Measurements from ENCODE around the gene CD300E.
"Not testable (repeated sequence)": the region's sequence is repeated elsewhere in the genome, so short reads cannot be mapped to it uniquely, and the experiment has no call there.

Gene CD300E

DNA sequence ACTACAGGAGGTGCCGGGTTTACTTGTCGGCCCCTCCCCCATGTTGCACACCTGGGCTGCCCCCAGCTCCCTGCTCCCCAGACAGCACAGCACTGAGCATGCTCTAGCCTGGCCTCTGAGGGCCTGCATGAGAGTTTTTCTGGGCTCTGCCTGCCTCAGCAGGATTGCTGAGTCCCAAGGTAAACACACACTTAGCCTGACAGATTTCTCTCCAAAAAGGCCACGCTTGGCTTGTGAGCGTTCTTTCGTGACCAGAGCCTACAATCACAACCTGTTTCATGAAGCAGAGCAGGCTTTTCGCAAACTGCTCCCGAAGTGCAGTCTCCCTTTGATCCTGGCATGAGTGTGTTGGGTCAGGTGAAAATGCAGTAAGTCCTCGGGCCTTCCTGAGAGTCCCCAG is 9.8 kb upstream of the CD300E start:
- DNase-seq = no peak

DNA sequence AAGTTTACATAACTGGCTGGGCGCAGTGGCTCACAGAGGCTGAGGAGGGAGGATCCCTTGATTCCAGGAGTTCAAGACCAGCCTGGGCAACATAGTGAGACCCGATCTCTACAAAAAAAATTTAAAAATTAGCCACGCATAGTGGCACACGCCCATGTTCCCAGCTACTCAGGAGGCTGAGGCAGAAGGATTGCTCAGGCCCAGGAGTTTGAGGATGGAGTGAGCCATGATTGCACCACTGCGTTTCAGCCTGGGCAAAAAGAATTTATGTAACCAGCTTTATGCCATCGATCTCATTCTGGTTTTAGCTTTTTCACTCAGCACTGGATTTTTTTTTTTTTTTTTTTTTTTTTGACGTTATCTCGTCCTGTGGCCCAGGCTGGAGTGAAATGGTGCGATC is 9.1 kb upstream of the CD300E start:
- no peak for DNase-seq

DNA sequence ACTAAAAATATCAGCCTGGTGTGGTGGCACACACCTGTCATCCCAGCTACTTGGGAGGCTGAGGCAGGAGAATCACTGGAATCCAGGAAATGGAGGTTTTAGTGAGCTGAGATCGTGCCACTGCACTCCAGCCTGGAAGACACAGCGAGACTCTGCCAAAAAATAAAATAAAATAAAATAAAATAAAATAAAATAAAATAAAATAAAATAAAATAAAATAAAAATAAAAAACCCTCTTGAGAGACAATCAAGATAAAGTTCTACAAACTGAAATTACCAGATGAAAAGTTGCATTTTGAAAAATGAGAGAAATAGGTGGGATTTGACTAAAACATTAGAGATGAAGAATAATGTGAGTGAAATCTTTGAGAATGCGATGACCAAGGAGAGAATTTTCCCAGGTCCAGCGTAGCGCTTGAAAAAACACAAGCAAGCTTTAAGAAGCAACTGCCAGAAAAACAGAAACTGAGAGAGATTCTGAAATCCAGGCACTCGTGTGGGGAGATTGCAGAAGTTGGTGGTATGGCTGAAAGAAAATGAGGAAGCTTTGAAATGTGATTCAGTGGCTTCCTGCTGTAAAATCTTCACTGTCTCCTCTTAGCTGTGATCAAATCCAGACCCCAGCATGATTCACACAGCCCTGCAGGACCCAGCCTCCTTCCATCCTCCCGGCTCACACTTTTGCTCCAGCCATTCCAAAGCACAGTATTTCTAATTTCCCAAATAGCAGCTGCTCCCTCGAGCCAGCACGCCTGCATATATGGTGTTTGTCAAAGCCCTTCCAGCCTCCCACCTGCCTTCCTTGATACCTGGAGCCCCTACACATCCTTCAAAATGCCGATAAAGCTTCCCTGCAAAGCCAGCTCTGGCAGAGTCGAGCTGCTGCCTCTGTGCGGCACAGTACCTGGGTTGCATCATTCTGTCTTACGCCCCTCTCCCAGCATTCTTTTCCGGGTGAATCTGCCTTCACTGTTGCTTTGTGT is 8.2 kb upstream of the CD300E start:
- no peak for DNase-seq

DNA sequence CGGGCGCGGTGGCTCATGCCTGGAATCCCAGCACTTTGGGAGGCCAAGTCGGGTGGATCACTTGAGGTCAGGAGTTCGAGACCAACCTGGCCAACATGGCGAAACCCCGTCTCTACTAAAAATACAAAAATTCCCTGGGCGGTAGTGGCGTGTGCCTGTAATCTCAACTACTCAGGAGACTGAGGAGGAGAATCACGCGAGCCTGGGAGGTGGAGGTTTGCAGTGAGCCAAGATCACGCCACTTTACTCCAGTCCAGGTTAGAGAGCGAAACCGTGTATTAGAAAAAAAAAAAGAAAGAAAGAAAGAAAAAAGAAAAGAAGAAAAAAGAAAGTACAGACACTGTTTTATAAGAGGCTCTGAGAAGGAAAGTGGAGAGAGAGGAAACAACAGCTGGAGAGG is 6.7 kb upstream of the CD300E start:
- not testable (repeated sequence) for DNase-seq

DNA sequence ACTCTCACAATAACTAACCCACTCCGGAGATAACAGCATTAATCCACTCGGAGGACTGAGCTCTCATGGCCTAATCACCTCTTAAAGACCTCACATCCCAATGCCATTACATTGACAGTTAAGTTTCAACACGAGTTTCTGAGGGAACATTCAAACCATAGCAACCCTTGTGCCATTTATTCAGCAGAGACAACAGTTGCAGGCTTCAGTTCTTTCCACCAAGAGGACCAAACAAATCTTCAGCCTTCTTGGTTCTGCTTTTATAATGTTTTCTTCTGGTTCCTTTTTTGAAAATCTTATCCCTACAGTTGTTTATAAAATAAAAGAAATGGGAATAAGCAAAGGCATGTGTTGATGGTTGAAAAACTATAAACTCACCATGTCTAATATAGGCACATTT is 2.1 kb upstream of the CD300E start:
- DNase-seq = no peak

DNA sequence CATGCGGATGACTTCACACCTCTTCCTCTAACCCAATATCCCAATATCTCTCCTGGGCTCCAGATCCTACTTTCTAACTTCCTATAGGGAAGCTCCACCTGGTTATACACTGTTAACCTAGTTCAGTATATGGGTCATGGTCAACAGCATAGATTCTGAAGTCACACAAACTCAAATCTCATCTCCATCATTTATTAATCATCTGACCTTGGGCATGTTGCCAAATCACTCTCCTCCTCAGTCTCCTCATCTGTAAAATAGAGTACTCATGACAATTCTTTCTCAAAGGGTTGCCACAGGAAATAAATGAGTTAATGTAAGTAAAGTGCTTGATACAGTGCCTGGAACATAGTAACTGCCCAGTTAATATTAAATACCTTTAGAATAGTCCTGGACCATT is 593 bp upstream of the CD300E start:
- DNase-seq = no peak

DNA sequence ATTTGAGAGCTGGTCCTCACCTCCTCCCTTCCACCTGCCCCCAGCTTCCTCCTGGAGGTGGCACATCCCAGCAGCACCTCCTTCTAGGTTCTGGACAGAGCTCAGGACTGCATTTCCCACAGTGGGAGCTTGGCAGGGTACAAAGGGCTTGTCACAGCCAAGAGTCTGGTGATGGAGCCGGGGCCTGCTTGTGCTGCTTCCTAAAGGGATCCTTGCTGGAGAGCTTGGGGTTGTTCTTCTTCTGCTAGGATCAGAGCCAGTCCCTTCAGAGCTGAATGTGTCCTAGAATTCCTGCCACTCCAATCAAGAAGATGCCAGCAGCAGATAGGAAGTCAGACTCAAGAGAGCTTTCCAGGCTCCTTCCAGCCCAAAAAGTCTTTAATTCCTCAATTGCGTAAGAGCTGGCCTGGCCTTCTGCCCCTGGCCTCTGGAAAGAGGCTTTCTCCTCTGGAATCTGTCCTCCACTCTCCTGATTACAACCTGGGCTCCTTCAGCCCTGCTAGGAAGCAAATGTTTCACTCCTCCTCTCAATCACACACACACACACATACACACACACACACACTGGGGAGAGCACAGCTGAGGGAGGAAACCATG is 4.4 kb downstream of the CD300E start:
- no peak for DNase-seq

DNA sequence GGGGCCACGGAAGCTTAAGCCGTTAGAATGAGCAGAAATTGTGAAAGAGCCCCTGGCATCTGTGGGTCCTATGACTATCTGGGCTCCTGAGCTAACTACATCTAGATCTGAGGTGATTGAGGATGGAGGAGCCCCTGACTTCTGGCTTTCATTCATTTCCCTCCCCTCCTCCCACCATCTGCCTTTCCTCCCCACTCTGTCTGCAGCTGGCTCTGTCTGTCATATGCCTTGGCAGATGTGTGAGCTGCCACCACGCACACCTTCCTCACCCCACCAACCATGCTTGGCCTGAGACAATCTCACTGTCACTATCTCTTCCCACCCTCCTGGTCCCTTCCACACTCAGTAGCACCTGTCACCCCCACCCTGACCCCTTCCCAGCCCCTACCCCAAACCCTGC is 5.1 kb downstream of the CD300E start:
- no peak for DNase-seq

DNA sequence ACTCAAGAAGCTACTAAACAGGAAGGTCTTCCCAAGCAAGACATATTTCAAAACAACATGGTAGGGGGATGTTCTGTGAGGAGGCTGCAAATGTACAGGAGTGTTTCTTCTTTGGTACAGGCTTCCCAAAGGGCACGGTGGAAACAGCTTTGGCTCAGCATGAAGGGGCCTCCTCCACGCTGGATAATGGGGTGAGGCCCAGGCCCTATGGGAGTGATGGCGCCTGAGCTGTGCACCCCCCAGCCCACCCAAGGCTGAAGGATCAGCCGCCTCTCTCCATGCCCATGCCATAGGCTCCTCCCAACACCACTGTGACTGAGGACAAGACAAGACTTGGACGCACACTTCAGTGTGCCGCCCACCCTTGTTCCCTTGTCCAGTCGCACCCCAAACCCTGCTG is 6.8 kb downstream of the CD300E start:
- no peak for DNase-seq

DNA sequence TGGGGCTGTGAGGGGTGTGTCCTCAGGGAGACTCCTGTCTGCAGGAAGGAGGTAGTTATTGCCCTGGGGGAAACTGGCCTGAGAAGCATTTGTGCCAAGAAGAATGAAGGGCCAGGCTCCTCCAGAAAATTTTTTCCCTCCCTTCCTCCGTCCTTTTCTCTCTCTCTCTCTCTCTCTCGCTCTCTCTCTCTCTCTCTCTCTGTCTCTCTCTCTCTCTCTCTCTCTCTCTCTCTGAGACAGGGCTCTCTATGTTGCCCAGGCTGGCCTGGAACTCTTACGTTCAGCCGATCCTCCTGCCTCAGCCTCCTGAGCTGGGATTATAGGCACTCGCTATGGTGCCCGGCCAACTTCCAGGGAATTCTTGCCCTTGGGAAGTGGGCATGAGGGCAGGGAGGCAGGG is 11.5 kb downstream of the CD300E start:
- DNase-seq = no peak

DNA sequence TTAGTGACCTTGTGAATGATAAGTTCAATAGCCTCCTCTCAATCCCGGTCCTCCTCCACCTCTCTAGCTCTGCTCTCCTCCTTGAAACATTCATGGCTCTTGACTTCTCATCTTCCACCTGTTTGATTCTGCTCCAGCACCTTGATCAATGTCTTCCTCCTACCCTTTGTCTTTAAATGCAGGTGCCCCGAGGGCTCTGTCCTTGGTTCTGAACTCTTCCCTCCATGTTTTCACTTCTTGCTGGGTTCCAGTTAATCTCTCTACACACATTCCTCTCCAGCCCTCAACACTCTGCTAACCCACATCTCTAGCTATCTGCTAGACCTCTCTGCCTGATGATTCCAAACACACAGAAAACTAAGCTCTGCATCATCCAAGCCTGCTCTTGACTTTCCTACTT is 13.4 kb downstream of the CD300E start:
- no peak for DNase-seq

DNA sequence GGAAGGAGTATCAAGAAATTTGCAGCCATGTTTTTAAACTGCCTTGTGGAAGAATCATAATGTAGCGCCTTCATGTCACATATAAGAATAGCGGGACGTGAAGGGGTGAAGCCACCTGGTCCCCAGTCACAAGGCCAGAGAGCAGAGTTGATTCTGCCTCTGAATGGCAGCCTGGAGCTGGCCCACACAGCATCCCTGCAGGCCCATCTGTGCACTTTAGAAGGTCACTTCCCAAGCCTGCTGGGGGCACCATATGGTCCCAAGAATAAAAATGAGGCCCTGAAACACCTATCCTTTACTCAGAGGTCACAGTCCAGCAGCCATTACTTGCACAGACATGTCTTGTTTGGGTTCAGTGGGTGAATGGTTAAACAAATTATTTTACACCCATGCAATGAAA is 15.0 kb downstream of the CD300E start:
- DNase-seq = no peak

DNA sequence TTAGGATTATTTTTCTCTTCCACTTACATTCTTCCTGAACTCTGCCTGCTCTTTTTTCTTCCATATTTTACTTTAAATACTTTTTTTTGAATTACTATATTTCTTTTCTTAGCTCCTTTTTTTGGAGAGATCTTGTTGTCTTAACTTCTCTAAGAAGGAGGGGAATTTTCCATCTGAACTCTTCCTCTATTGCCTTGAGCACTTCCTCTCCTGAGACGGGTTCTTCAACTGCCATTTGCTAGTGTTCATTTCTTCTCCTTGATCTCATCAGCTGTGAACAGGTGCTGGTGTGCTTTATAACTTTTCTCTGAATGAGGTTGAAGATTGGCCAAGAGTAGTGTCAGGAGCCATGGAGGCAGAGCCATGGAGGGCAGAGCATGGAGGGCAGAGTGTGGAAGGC is 16.3 kb downstream of the CD300E start:
- DNase-seq = no peak

DNA sequence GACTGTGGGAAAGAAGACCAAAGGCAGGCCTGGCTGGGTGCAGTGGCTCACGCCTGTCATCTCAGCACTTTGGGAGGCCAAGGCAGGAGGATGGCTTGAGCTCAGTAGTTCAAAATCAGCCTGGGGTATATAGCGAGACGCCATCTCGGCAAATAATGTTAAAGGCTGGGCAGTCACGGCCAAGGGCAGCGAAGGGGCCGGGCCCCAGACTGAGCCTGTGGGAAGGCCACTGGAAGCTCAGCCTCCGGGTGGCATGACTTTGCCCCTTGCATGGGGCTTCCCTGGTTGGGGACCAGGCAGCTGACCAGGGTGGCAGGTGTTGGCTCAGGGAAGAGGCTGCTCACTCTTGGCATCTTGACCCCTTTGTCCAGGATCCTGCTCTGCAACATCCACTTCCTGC is 17.5 kb downstream of the CD300E start:
- no peak for DNase-seq

DNA sequence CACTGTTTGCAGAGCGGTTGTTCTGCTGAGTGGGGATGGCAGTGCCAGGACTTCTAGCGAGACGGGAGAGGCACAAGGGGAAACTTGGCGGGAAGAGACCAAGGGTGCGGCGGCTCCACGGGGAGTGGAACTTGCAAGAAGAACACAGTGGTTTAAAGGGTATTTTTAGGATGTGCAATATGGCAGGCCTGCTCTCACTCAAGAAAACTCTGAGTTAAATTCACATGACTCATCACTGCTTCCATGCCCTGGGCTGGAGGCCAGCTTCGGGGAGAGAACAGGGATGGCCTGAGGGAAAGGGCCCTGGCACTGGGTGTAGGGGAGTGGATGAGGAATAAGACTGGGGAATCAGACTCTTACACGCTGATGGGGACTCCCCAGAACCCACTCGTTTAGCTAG is 18.2 kb downstream of the CD300E start:
- DNase-seq = peak; percentile 44

DNA sequence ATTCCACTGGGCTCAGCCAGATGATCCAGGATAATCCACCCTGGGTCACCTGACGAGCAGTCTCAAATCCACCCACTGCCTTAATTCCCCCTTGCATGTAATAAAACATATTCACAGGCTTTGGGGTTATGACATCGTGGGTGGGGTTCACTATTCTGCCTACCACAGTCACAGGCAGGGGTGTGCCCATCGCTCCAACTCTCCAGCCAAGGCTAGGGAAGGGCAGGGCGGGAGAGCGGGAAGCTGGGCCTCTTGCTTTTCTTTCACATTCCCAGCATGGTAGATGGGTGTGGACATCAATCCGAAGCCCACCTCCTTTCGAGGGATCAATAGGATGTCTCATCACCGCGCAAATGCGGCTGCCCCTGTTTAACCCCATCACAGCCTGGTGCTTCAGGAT is 18.8 kb downstream of the CD300E start:
- no peak for DNase-seq

DNA sequence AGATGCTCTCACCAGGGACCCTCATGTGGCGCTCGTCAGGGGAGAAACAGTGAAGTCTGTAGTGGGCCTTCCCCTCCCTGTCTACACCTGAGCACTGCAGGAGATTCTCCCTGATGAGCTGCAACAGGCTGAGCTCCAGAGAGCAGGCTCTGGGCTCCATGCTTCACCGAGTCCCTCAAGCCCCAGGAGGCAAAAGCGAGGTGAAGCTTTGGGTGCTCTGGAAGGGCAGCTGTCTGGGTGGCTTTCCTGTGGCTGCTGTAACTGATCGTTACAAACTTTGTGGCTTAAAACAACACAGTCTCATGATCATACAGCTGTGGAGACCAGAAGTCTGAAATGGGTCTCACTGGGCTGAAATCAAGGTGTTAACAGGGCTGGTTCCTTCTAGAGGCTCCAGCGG is 19.3 kb downstream of the CD300E start:
- DNase-seq = no peak

DNA sequence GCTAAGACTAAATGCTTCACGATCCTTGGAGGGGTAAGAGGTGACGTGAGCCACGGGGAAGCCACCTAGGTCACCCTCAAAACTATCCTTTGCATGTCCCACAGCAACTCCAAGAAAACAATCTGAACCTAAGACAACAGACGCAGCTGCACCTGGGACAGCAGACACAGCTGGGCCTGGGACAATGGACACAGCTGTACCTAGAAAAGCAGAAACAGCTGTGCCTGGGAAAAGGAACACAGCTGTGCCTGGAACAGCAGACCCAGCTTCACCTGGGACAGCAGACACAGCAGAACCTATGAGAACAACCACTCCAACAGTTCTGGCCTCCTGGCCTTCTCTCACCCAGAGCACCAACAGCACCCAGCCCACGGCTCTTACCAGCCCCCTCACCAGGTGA is 19.8 kb downstream of the CD300E start:
- no peak for DNase-seq

DNA sequence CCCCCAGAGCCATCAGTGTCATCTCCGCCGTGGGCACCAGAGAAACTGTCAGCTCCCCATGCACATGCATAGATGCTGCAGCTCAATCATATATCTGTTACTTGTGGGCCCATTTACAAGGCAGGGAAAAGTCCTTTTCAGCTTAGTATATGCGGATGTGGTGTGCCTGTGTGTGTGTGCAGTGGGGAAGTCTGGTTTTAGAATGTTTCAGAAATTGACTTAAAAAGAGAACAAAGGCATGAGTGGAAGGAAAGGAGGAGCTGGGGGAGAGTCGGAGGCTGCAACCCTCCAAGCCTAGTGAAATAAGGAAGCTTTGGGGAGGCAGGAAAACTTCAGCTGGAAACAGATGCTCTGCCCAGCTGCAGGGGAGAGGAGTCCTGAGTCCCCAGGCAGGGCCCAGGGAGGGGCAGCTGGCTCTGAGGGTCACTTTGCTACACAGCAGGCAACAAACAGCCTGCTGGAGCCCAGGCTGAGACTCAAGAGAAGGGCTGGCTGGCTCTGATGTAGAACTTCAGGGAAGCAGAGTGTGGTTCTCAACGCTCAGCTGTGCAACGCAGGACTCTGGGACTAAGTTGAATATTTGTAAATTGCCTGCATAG is 20.4 kb downstream of the CD300E start:
- no peak for DNase-seq

DNA sequence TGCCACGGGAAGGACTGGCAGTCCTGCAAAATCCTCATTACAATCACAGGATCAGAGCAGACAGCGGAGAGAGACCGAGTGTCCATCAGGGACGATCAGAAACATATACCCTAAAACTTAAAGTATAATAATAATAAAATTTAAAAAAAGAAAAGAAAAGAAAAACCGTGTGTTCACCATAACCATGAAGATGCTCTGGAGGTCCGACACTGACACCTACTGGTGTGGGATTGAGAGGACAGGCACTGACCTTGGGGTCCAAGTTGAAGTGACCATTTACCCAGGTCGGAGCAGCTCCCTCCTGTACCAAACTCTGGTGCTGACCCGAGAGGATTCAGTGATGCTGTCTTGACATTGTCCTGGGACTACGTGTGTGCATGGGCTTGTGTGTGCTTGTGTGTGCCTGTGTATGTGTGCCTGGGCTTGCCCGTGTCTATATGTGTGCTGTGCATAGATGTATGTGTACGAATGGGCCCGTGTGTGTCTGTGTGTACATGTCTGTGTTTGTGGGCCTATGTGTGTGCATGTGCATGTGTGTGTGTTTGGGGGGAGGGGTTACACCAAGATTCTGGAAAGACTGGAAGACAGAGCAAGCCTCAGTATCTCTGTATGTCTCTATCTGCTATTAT is 21.5 kb downstream of the CD300E start:
- DNase-seq = no peak

DNA sequence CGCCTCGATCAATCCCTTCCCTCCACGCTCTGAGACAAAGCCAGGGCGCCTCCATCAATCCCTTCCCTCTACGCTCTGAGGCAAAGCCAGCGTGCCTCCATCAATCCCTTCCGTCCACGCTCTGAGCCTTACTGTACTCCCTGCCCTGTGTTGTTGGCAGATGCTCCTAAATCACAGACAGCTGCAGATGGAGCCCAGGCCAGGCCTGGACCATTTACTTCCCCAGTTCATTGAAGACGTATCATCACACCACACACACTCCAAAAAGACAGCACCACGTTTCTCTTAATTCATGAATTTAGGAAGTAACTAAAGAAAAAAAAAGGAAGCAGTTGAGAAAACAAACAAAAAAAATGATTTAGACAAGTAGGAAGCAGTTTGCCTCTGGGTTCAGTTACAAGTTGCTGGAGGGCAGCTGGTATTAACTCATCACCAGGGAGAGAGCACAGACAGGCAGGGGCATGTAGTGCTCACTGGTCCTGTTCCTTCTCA is 24.0 kb downstream of the CD300E start:
- DNase-seq = no peak

DNA sequence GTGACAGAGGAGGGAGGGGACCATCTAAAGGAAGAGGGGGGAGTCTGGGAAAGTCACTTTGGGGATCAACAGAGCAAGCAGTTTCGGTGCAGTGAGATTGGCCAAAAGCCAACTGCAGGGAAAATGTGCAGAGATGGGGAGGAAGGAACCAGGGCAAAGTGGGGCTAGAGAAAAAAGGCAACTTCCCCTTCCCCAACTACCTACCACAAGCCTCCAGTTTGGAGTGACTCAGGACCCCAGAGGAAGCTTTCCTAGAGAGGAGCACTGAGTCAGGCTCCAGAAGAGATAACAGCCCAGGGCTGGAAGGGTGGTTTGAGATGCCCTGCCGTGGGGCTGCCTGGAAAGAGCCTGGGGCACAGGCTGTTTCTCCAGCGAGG is 24.5 kb downstream of the CD300E start:
- DNase-seq = no peak

DNA sequence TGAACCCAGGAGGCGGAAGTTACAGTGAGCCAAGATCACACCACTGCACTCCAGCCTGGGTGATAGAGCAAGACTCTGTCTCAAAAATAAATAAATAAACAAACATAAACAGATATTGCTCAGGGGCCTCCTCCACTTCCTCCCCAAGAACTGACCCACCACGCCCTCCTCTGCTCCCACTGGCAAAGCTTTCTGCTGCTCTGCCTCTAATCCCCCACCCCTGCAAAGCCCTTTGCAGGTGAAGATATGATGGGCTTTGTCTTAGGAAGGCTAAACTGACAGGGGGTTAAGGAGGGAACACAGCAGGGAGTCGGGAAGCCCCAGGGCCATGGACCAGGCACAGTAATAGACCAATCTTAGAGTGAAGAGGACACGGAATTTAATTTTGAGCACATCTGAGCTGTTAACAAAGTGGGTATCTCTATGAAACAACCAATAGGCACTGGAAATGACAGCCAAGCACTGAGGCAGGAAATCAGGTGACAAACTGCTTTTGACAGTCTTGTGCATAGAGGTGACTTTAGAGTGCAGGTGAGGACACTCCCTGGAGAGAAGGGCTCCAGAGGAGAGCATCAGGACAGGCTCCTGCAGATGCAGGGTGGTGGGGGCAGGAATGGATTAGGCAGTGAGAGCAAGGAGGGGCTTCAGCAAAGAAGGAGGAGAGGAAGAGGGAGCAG is 25.1 kb downstream of the CD300E start:
- DNase-seq = no peak
